Measurements from ENCODE around the gene CLDN6. TPM values are rescaled to one million over a fixed set of nuclear protein-coding genes. Genes with fewer than 3 reads are reported as not detected.

CLDN6 gene
- total RNA-seq, result not detected in 2 replicates

- intact Hi-C loops (cut with micrococcal nuclease), result no loop called here
- peaks cover 24% of the 10 kb centered on the region for H3K4me1 Mint-ChIP-seq (ENCODE audit: low read depth)
- H3K9me3 Mint-ChIP-seq, result no peaks in the 10 kb centered on the region
- no peak within 1 kb of the TSS for H3K27ac Mint-ChIP-seq
- no peak within 1 kb of the TSS for H3K4me3 Mint-ChIP-seq (ENCODE audit: low read depth)
- peaks cover 21% of the 10 kb centered on the region for H3K27me3 Mint-ChIP-seq (ENCODE audit: low read depth)
- no peaks in the 10 kb centered on the region for H3K36me3 Mint-ChIP-seq (ENCODE audit: low read depth)
- no peak for DNase-seq (ENCODE audit: low spot score)
These were observed at the start of gene CLDN6 for GRCh38 chr16:3017794-3018506. CLDN6 (minus strand) TSS chr16:3018183; CDS start chr16:3016021, 2,162 bp downstream.

GRCh38 chr16:3066440-3066748 is 48.4 kb upstream of the CLDN6 start:
- Mint-ChIP-seq H3K27ac (peak overlapping the region; percentile 99), H3K27me3 (ENCODE audit: low read depth) (no peaks in the 10 kb centered on the region), H3K4me1 (ENCODE audit: low read depth) (peaks cover 56% of the 10 kb centered on the region), H3K4me3 (ENCODE audit: low read depth) (peak overlapping the region; percentile 99), H3K36me3 (ENCODE audit: low read depth) (peaks cover 52% of the 10 kb centered on the region), H3K9me3 (no peaks in the 10 kb centered on the region)
- no peak for DNase-seq (ENCODE audit: low spot score)
- intact Hi-C loops (cut with micrococcal nuclease), result no loop called here

- H3K27me3 Mint-ChIP-seq (ENCODE audit: low read depth), result no peaks in the 10 kb centered on the region
- peaks cover 53% of the 10 kb centered on the region for H3K4me1 Mint-ChIP-seq (ENCODE audit: low read depth)
- peak overlapping the region; percentile 99 for H3K27ac Mint-ChIP-seq
- intact Hi-C loops (cut with micrococcal nuclease), result no loop called here
- peak overlapping the region; percentile 99 for H3K4me3 Mint-ChIP-seq (ENCODE audit: low read depth)
- no peaks in the 10 kb centered on the region for H3K9me3 Mint-ChIP-seq
- DNase-seq (ENCODE audit: low spot score), result no peak
- peaks cover 52% of the 10 kb centered on the region for H3K36me3 Mint-ChIP-seq (ENCODE audit: low read depth)
These were observed 47.9 kb upstream of the CLDN6 start for GRCh38 chr16:3065742-3066439.

DNA sequence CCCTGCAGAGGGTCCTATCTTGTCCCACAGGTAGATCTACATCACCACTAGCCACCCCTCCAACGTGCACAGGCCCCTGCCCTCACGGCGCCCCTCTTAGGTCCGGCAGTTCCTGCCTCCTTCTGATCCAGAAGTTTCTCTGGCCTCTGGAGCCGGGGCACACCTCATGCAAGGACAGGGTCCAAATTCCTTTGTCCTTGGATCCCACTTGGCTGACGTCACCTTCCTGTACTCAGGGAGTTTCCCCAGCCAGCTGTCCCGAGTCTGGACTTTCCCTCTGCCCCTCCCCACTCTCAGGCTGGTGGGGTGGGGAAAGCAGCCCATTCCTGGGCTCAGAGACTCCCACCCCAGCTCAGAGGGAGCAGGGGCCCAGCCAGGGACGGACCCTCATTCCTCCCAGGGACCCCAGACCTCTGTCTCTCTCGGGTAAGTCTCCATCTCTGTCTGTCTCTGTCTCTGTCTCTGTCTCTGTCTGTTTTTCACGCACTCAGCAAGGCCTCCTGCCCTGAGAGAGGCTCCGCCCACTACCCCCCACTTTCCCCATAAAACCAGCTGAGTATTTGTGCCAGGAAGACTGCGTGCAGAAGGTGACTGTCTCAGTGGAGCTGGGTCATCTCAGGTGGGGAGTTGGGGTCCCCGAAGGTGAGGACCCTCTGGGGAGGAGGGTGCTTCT is 47.2 kb upstream of the CLDN6 start, which contains the start of gene IL32:
TSS of gene IL32 (plus strand) at position 572 of the 673 bp plus-strand sequence. CDS start 172 bp downstream, outside the sequence.
- peak; percentile 63 for DNase-seq (ENCODE audit: low spot score)
- peak within 1 kb of the TSS; percentile 99 for H3K4me3 Mint-ChIP-seq (ENCODE audit: low read depth)
- no peaks in the 10 kb centered on the region for H3K27me3 Mint-ChIP-seq (ENCODE audit: low read depth)
- peaks cover 55% of the 10 kb centered on the region for H3K4me1 Mint-ChIP-seq (ENCODE audit: low read depth)
- peaks cover 50% of the 10 kb centered on the region for H3K36me3 Mint-ChIP-seq (ENCODE audit: low read depth)
- peak within 1 kb of the TSS; percentile 99 for H3K27ac Mint-ChIP-seq
- H3K9me3 Mint-ChIP-seq, result no peaks in the 10 kb centered on the region
- intact Hi-C loops (cut with micrococcal nuclease), result no loop called here

- peaks cover 52% of the 10 kb centered on the region for H3K4me1 Mint-ChIP-seq (ENCODE audit: low read depth)
- peaks cover 43% of the 10 kb centered on the region for H3K36me3 Mint-ChIP-seq (ENCODE audit: low read depth)
- H3K27ac Mint-ChIP-seq, result peak overlapping the region; percentile 63
- no peak for DNase-seq (ENCODE audit: low spot score)
- intact Hi-C loops (cut with micrococcal nuclease), result no loop called here
- H3K4me3 Mint-ChIP-seq (ENCODE audit: low read depth), result peak overlapping the region; percentile 73
- no peaks in the 10 kb centered on the region for H3K27me3 Mint-ChIP-seq (ENCODE audit: low read depth)
- H3K9me3 Mint-ChIP-seq, result no peaks in the 10 kb centered on the region
These were observed 45.8 kb upstream of the CLDN6 start for GRCh38 chr16:3063625-3064386.

GRCh38 chr16:3062553-3062952 is 44.6 kb upstream of the CLDN6 start:
- Mint-ChIP-seq H3K9me3 (no peaks in the 10 kb centered on the region), H3K4me3 (ENCODE audit: low read depth) (no peak overlapping the region), H3K4me1 (ENCODE audit: low read depth) (peaks cover 46% of the 10 kb centered on the region), H3K36me3 (ENCODE audit: low read depth) (peaks cover 30% of the 10 kb centered on the region), H3K27me3 (ENCODE audit: low read depth) (no peaks in the 10 kb centered on the region), H3K27ac (no peak overlapping the region)
- intact Hi-C loops (cut with micrococcal nuclease), result no loop called here
- DNase-seq (ENCODE audit: low spot score), result no peak

DNA sequence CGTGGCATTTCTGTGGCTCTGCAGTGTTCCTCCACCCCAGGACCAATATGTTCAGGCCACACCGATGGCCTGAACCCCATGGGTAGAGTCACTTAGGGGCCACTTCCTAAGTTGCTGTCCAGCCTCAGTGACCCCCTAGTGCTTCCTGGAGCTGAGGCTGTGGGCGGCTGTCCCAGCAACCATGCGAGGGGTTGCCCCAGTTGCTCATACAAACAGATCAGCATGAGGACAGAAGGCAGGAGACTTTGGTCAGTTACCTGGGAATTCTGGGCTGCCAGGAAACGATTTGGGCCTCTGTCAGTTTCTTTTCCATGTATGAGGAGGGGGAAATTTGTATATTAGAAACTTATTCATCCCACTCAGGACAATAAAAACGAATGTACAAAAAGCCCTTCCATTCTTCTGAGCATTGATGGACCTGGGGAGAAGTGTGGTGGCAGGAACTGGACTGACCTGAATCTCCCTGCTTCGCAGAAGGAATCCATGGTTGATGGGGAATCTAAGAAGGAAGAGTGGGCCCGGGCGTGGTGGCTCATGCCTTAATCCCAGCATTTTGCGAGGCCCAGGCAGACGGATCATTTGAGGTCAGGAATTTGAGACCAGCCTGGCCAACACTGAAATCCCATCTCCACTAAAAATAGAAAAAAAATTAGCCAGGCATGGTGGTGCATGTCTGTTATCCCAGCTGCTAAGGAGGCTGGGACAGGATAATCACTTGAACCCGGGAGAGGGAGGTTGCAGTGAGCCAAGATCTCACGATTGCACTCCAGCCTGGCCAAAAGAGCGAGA is 42.5 kb upstream of the CLDN6 start:
- Mint-ChIP-seq H3K4me3 (ENCODE audit: low read depth) (peak overlapping the region; percentile 85), H3K27me3 (ENCODE audit: low read depth) (no peaks in the 10 kb centered on the region), H3K4me1 (ENCODE audit: low read depth) (peaks cover 53% of the 10 kb centered on the region), H3K36me3 (ENCODE audit: low read depth) (peaks cover 25% of the 10 kb centered on the region), H3K9me3 (no peaks in the 10 kb centered on the region), H3K27ac (peak overlapping the region; percentile 89)
- intact Hi-C loops (cut with micrococcal nuclease), result no loop called here
- no peak for DNase-seq (ENCODE audit: low spot score)

- Mint-ChIP-seq H3K27me3 (ENCODE audit: low read depth) (no peaks in the 10 kb centered on the region), H3K27ac (peak overlapping the region; percentile 89), H3K4me3 (ENCODE audit: low read depth) (peak overlapping the region; percentile 85), H3K9me3 (no peaks in the 10 kb centered on the region), H3K4me1 (ENCODE audit: low read depth) (peaks cover 59% of the 10 kb centered on the region), H3K36me3 (ENCODE audit: low read depth) (peaks cover 31% of the 10 kb centered on the region)
- intact Hi-C loops (cut with micrococcal nuclease), result loop anchor here (1.0 to 10.0 kb wide), 5 partner anchors 15 to 445 kb away; partner anchors contain the start of gene CLUAP1
- DNase-seq (ENCODE audit: low spot score), result no peak
These were observed 41.8 kb upstream of the CLDN6 start for GRCh38 chr16:3059723-3060242.

DNA sequence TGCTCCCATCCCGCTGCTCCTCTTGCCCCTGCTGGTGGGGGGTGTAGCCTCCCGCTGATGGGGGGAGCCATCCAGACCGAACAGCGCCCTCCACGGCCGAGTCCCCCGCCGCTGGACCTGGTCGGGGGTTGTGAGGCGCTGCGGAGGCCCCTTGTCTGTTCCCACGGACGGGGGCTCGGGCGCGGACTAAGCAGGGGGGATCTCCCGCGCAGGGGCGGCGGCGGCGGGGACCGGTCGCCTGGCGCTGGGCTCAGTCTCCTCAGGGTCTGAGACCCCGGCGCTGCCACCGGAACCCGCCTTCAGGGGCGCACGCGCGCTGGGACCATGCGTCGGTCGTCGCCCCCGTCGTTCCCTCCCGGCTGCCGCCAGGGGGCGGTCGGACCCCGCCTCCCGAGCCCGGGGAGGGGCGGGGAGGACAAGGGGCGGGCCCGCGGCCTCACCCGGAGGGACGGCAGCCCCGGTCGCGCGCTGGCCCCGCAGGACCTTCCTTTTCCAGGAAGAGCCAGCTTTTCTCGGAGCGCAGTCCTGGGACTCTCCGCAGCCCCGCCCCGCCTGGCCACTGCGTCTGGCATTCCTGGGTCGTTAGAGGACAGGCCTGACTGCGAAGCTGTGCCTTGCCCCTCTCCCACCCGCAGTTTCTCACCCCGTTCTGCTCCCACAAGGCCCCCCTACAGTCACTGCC is 41.2 kb upstream of the CLDN6 start:
- H3K4me3 Mint-ChIP-seq (ENCODE audit: low read depth), result peak overlapping the region; percentile 86

GRCh38 chr16:3058139-3059030 is 40.4 kb upstream of the CLDN6 start:
- intact Hi-C loops (cut with micrococcal nuclease), result loop anchor here (1.0 to 10.0 kb wide), 5 partner anchors 16 to 446 kb away; partner anchors contain the start of gene CLUAP1
- Mint-ChIP-seq H3K27ac (peak overlapping the region; percentile 80), H3K4me3 (ENCODE audit: low read depth) (peak overlapping the region; percentile 86), H3K36me3 (ENCODE audit: low read depth) (peaks cover 40% of the 10 kb centered on the region), H3K9me3 (no peaks in the 10 kb centered on the region), H3K4me1 (ENCODE audit: low read depth) (peaks cover 60% of the 10 kb centered on the region), H3K27me3 (ENCODE audit: low read depth) (no peaks in the 10 kb centered on the region)
- no peak for DNase-seq (ENCODE audit: low spot score)

More for the DNA sequence above, 41.2 kb upstream of the CLDN6 start:
- peaks cover 37% of the 10 kb centered on the region for H3K36me3 Mint-ChIP-seq (ENCODE audit: low read depth)
- H3K4me1 Mint-ChIP-seq (ENCODE audit: low read depth), result peaks cover 60% of the 10 kb centered on the region
- intact Hi-C loops (cut with micrococcal nuclease), result loop anchor here (1.0 to 10.0 kb wide), 5 partner anchors 16 to 446 kb away; partner anchors contain the start of gene CLUAP1
- peak overlapping the region; percentile 89 for H3K27ac Mint-ChIP-seq
- peak; percentile 86 for DNase-seq (ENCODE audit: low spot score)
- H3K27me3 Mint-ChIP-seq (ENCODE audit: low read depth), result no peaks in the 10 kb centered on the region
- H3K9me3 Mint-ChIP-seq, result no peaks in the 10 kb centered on the region
